Mucosa of stomach (tissue), 1 donor: ENCODE results near the gene B9D1.

Source experiments
- H3K27me3 ChIP-seq: one replicate; pipeline ENCODE4 v1.7.0; 2013; ENCODE audit warnings: mild to moderate bottlenecking, low read length; ENCODE audit not compliant: control insufficient read depth, insufficient read depth
- H3K36me3 ChIP-seq: one replicate; pipeline ENCODE4 v1.7.0; 2013; ENCODE audit warnings: low read length; ENCODE audit not compliant: control insufficient read depth, insufficient read depth
- H3K4me1 ChIP-seq: one replicate; pipeline ENCODE4 v1.7.0; 2013; ENCODE audit warnings: mild to moderate bottlenecking, low read length; ENCODE audit not compliant: control insufficient read depth, insufficient read depth
- H3K4me3 ChIP-seq: one replicate; pipeline ENCODE4 v1.7.0; 2013; ENCODE audit warnings: low read length
- H3K9ac ChIP-seq: one replicate; pipeline ENCODE4 v1.7.0; 2013; ENCODE audit warnings: mild to moderate bottlenecking, low read length, moderate library complexity
- H3K9me3 ChIP-seq: one replicate; pipeline ENCODE4 v1.7.0; 2013; ENCODE audit warnings: mild to moderate bottlenecking, low read length, moderate library complexity; ENCODE audit not compliant: control insufficient read depth
- donor health status: Pancreatic carcinoma.

B9D1 gene

DNA sequence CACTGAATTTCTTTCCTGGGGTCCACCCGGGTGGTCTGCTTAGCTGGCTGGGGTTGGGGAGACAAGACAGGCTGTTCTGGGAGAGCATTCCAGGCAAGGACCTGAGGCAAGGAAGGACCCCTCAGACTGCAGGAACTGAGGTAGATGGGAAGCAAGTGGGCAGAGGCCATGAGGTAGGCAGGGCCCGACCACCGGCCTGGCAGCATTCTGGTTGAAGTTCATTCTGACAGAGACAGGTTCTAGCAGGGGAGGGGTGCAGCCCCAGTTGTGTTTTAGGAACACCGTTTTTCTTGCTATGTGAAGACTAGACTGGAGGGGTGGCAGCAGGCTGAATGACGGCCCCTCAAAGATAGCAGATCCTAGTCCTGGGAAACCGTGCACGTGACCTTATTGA, 17.5 kb downstream of the B9D1 start:
- Histone ChIP-seq H3K9ac (no peak overlapping the region), H3K36me3 (no peaks in the 10 kb centered on the region), H3K9me3 (no peaks in the 10 kb centered on the region), H3K4me3 (no peak overlapping the region), H3K4me1 (peaks cover 29% of the 10 kb centered on the region), H3K27me3 (no peaks in the 10 kb centered on the region)

DNA sequence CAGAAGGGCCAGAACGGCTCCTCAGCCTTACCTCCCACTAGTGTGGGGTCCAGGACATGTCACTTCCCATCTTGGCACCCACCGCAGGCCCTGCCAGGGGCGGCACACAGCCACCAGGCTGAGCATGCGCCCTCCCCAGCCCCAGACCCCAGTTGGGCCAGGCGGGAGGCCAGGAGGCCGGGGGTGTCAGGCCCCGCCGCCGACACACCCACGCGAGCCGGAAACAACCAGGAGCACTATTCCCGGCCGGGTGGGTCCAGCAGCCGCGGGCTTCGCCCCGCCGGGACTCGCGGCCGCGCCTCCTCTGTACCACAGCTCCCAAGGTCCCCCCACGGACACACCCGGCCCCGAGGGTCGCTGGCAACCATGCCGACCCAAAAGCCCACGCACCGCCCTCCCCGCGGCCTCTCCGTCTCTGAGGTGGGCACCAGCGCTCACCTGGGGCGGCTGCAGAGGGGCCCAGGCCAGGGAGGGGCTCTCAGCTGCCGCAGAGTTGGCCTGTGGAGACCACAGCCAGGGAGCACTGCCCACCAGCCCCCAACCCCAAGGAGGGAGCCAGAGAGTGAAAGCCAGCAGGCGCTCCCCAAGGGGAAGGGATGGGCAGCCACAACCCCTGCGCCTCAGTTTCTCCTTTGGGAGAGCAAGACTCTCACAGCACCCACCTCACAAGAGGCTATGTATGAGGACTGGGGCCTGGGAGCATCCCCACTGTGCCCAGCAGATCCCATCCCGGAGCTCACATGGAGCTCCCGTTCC, 18.0 kb downstream of the B9D1 start:
- Histone ChIP-seq H3K4me1 (peaks cover 29% of the 10 kb centered on the region), H3K9ac (no peak overlapping the region), H3K36me3 (no peaks in the 10 kb centered on the region), H3K4me3 (no peak overlapping the region), H3K9me3 (no peaks in the 10 kb centered on the region), H3K27me3 (no peaks in the 10 kb centered on the region)

DNA sequence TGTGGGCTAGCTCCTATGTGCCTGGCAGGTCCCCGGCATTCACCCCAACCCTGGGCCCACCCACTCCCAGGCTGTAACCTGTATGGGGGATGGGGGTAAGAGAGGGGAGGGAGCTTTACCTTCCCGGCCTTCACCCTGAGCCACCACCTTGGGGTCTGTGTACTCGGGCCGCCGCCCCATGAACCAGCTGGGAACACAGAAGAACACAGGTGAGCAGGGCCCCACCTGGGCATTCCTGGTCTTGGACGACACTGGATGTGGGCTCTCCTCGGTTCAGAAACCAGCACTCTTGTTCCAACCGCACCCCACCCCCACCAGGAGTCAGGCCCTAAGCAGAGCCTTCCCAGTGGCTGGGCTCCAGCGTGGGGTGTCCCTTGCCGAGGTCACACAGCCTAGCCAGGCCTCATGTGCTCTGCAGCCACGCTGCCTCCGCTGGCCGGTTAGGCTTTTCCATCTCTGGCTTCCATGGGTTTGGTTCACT, 18.8 kb downstream of the B9D1 start:
- H3K4me3 ChIP-seq, result no peak overlapping the region
- peaks cover 29% of the 10 kb centered on the region for H3K4me1 ChIP-seq
- H3K9me3 ChIP-seq, result no peaks in the 10 kb centered on the region
- no peaks in the 10 kb centered on the region for H3K36me3 ChIP-seq
- H3K9ac ChIP-seq, result no peak overlapping the region
- H3K27me3 ChIP-seq, result no peaks in the 10 kb centered on the region

DNA sequence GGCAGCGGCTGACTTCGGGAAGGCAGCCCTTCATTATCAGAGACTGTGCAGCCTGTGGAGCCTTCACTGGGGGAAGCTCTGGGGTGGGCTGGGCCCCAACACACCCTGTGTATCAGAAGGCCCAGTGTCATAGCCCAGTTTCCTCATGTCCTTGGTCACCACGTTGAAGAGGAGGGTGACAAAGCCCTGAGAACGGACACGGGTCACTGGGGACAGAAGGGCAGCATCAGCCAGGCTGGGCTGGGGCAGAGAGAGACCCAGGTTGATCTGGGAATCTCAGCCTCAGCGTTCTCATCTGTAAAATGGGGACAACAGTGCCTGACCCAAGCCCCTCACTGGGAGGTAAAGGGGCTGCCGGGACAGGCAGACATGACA, 19.3 kb downstream of the B9D1 start:
- Histone ChIP-seq H3K4me1 (peaks cover 32% of the 10 kb centered on the region), H3K4me3 (no peak overlapping the region), H3K9ac (no peak overlapping the region), H3K36me3 (no peaks in the 10 kb centered on the region), H3K9me3 (no peaks in the 10 kb centered on the region), H3K27me3 (no peaks in the 10 kb centered on the region)

DNA sequence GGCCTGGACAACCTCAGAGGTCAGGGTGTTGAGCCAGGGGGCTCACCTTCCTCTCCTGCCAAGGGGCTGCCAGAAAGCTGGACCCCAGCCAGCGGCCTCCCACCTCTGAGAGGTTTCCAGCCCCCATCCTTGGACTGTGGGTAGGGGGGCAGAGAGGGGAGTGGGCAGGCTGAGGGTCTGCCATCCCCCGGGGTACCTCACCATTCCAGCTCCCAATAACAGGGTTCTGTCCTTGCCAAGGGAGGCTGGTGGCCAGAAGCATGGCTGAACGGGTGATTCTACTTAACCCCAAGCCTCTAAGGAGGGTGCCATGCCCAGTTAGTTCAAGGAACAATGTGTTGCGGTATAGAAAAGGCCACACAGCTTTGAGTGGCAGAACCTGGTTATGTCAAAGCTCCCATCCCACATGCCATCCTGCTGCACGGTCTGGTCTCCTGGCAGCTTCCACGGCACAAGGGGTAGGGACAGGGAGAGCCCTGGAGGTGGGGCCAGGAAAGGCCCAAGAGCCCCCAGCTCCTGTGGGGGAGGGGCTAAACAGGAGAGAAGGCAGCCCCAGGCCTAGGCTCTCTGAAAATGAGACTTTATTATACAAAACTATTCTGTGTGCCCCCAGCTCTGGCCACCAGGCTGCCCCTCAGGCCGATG, 19.8 kb downstream of the B9D1 start:
- Histone ChIP-seq H3K9me3 (no peaks in the 10 kb centered on the region), H3K9ac (no peak overlapping the region), H3K27me3 (no peaks in the 10 kb centered on the region), H3K4me1 (peaks cover 32% of the 10 kb centered on the region), H3K36me3 (no peaks in the 10 kb centered on the region), H3K4me3 (no peak overlapping the region)

DNA sequence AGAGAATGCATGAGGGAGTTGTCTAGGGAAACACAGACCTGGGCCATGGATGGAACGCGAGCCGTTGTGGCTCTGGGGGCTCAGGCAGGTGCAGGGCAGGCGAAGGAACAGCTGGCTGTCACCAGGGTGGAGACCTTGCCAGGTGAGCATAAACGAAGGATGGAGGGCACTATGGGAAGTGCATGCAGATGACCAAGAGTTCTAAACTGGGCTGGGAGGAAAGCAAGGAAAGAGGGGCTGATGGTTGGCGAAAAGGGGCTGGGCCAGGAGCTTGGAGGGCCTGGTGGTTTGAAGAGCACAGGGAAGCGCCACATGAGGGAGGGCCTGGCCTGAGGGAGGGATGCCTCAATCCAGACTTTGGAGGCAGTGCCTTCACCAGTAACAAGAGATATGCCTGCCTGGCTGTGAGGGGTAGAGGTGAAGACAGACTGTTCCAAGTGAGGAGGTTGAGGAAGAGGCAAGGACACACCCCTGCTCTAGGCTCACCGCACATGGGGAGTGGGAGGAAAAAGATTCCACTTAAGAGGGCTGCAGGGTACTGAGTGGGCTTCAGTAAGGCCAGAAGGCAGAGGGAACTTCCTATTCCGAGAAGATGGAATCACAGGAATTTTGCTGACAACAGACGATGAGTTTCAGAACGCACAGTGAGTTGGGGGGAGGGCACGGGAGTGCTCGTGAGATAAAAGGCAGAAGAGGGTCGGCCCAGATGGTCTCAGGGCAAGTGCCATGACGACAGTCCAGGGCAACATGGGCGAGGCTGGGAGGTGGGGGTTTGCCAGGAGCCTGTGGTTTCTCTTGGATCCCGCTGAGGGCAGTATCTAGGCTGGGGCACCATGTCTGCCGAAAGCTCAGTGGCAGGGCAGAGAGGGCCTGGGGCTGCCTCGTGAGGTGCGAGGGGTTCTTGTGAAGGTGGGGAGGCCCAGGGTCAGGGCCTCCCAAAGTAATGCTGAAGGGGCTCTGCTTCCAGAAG, 20.6 kb downstream of the B9D1 start:
- H3K4me3 ChIP-seq, result no peak overlapping the region
- H3K4me1 ChIP-seq, result peaks cover 24% of the 10 kb centered on the region
- no peaks in the 10 kb centered on the region for H3K36me3 ChIP-seq
- no peak overlapping the region for H3K9ac ChIP-seq
- H3K9me3 ChIP-seq, result no peaks in the 10 kb centered on the region
- no peaks in the 10 kb centered on the region for H3K27me3 ChIP-seq

DNA sequence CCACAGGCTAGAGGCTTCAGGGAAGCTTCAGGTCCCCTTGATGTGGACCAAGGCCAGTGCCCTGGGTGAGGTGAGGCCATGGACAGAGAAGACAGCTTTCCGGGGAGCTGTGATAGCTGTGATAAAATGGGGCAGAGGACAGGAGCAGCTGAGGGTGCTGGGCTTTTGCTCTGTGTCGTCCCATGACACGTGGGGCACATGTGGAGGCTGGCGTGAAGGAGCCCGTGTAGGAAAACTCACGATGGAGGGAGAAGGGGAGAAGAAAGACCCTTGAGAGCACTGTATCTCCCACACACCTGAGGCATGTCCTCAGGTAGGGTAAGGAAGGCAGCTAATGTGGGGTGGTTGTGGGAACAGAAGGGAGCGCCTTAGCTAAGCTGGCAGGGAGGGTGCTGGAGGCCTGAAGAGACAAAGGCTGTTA, 21.3 kb downstream of the B9D1 start:
- peaks cover 17% of the 10 kb centered on the region for H3K4me1 ChIP-seq
- no peak overlapping the region for H3K4me3 ChIP-seq
- no peaks in the 10 kb centered on the region for H3K9me3 ChIP-seq
- no peaks in the 10 kb centered on the region for H3K36me3 ChIP-seq
- no peak overlapping the region for H3K9ac ChIP-seq
- H3K27me3 ChIP-seq, result no peaks in the 10 kb centered on the region

DNA sequence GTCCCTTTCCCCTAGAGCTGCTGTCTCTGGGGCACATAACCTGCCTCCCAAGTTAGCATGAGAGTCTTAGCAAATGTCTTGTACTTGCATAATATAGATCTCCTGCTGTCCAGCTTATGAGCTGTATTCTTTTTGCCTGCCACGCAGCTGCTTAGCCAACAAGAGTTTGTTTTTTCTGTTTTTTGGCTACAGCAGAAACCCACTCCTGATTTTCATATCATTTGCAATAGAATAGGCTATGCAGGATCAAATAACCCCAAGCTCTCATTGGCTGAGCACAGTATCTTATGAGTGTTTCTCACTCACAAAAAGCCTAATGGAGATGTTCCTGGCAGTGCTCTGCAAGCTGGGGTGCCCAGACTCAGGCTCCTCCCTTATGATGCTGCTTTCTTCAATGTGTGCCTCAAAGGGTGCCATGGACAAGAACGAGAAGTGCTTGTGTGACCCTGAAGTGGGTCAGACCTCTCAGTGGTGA, 23.1 kb downstream of the B9D1 start:
- no peaks in the 10 kb centered on the region for H3K9me3 ChIP-seq
- H3K27me3 ChIP-seq, result no peaks in the 10 kb centered on the region
- no peak overlapping the region for H3K4me3 ChIP-seq
- H3K36me3 ChIP-seq, result no peaks in the 10 kb centered on the region
- H3K4me1 ChIP-seq, result peaks cover 8% of the 10 kb centered on the region
- H3K9ac ChIP-seq, result no peak overlapping the region

DNA sequence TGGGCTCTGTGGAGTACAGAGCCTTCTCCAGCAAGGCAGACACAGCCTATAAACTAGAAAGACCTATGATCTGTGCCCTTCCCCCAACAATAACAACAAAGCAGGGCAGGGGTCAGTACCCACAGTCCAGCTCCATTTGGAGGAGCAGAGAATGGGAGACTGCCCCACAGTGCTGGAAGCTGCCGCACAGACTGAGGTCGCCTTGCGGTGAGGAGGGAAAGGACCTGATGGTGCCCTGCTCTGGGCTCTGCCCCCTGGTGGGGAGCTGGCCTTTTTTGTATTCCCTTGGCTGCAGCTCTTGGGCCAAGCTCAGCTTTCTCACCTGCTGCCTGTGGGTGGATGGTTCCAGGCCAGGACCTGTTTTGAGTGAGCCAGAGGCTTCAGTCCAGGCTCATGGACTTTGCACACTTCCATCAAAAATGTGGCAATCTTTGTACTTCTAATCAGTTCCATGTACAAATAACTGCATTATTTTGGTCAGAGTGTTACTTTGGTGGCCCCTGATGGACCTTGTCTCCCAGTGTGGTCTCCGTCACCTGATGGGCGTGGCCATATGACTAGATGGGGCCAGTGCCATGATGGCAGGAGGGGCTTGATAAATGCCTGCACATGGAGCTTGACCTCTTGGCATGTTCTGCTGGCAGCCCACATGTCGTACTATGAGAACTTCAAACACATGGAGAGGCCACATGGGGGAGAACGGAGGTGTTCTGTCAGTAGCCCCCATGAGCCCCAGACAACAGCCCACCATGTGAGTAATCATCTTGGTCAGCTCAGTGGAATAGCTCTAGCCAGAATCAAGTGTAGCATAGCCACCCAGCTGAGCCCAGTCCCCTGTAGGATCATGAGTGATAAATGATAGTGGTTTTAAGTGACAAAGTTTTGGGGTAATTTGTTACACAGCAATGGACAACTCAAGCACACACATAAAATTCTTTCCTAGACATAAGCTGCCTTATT, 24.2 kb downstream of the B9D1 start:
- Histone ChIP-seq H3K4me1 (peaks cover 8% of the 10 kb centered on the region), H3K9me3 (no peaks in the 10 kb centered on the region), H3K4me3 (no peak overlapping the region), H3K36me3 (no peaks in the 10 kb centered on the region), H3K27me3 (no peaks in the 10 kb centered on the region), H3K9ac (no peak overlapping the region)

DNA sequence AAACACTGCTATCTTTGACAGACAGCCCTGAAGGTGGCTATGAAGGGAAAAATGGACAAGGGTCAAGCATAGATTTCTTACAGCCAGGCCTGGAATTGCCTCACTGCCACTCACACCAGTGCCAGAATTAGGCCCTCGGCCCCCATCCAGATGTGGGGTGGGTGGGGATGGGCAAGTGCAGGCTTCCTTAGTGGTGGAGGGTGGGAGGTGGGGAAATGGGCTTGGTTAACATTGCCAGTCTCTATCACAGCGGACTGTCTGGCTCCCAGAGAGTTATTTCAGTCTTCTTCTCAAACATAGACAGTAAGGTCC, 24.9 kb downstream of the B9D1 start:
- H3K9me3 ChIP-seq, result no peaks in the 10 kb centered on the region

DNA sequence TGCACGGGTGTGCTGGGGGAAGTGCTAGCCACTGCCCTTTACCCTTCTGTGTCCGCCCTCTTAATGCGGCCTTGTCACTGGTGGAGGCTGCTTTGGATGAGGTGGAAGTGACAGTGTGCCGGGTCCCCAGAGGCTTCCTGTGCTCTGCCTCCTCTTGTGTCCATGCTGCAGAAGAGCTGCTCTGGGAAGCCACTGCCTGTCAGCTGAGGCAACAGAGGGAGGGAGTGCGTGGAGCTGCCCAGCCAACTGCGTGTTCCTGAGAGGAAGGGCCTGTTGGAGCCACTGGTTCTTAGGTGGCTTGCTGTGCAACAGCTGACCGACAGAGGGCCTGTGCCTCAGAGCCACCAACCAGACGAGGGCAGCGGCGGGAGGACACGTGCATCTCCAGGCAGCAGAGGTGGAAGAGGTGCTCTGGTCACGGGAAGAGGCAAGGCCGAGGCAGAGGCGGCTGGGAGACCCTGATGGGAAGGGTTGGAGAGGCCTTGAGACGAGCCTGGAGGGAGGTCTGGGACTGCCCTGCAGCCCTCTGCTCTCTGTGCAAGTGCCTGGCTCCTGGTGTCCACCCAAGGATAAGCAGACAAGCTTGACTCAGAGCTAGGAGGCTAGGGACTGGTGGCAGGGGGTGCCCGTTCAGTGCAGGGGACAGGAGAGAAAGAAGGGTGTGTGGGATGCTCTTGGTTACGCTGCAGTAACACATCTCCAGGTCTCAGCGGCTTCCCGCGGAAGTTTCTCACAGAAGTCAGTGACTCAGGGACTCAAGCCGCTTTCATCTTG, 25.4 kb downstream of the B9D1 start:
- Histone ChIP-seq H3K4me1 (peaks cover 8% of the 10 kb centered on the region), H3K9ac (no peak overlapping the region), H3K27me3 (no peaks in the 10 kb centered on the region), H3K4me3 (no peak overlapping the region), H3K36me3 (no peaks in the 10 kb centered on the region), H3K9me3 (no peaks in the 10 kb centered on the region)

More for the DNA sequence above, 24.9 kb downstream of the B9D1 start:
- H3K36me3 ChIP-seq, result no peaks in the 10 kb centered on the region
- H3K27me3 ChIP-seq, result no peaks in the 10 kb centered on the region
- peaks cover 8% of the 10 kb centered on the region for H3K4me1 ChIP-seq
- no peak overlapping the region for H3K4me3 ChIP-seq
- H3K9ac ChIP-seq, result no peak overlapping the region
